ENCODE measurements around the gene TRIM49D2.
"Not testable (repeated sequence)": the region's sequence is repeated elsewhere in the genome, so short reads cannot be mapped to it uniquely, and the experiment has no call there.

Gene TRIM49D2

GRCh38 chr11:89923764-89924163 lies at the start of gene TRIM49D2:
Gene TRIM49D2, plus strand, starts transcription at chr11:89924064. Its CDS starts 2,698 bp downstream, at chr11:89926762.
- DNase-seq (ENCODE audit: low read depth in 2 of 2) = not testable (repeated sequence)

DNA sequence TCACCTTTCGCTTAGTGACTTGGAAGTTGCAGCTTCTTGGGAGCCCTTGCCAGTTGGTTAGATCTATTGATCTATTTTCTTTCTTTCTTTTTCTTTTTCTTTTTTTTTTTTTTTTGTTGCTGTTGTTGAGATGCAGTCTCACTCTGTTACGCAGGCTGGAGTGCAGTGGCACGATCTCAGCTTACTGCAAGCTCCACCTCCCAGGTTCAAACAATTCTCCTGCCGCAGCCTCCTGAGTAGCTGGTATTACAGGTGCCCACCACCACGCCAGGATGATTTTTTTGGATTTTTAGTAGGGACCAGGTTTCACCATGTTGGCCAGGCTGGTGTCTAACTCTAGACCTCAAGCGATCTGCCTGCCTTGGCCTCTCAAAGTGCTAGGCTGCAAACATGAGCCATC lies 46.4 kb upstream of the TRIM49D2 start:
- DNase-seq (ENCODE audit: low read depth in 2 of 2) = not testable (repeated sequence)

DNA sequence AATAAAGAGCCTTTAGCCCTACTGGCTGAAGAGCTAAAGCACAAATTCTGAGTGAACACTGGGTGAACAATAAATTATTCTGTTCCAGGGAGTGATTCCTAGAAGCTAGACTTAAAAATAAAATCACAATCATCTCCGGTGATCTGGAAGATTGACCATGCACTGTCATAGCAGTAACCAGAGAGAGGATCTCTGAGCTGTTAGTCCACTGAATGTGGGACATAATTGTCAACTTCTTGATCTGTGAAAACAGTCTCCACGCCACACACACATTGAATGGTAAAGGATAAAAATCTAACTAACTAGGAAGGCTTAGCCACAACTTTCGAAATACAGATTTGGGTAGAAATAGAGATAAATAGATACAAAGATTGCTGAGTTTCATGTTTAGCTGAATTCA lies 30.6 kb upstream of the TRIM49D2 start:
- DNase-seq (ENCODE audit: low read depth in 2 of 2) = not testable (repeated sequence)

- DNase-seq (ENCODE audit: low read depth in 2 of 2) = not testable (repeated sequence)
Measured at GRCh38 chr11:89900809-89901208, 23.1 kb upstream of the TRIM49D2 start.

GRCh38 chr11:89922195-89922660 lies 1.6 kb upstream of the TRIM49D2 start, which contains the start of gene TRIM49D1:
Gene TRIM49D1, minus strand, starts transcription at chr11:89922245. Its CDS starts 4,535 bp downstream, at chr11:89917710.
- DNase-seq (ENCODE audit: low read depth in 2 of 2) = no peak

DNA sequence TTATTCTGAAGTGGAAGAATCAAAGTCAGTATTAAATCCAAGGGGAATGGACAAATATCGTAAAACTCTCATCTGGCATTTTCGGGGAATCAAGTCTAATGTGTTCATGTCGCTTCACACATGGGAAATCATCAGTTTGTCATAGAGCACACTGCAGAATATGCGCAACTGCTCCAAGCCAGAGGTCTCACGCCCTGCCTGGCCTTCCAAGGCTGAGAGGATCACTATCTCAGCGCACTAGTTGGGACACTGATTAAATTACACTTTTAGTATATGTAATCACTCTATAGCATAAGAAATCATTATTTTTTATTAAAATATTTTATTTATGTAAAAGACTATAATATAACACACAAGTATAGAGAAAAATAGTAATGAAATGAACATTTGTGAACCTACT lies 37.0 kb downstream of the TRIM49D2 start:
- DNase-seq (ENCODE audit: low read depth in 2 of 2) = not testable (repeated sequence)

DNA sequence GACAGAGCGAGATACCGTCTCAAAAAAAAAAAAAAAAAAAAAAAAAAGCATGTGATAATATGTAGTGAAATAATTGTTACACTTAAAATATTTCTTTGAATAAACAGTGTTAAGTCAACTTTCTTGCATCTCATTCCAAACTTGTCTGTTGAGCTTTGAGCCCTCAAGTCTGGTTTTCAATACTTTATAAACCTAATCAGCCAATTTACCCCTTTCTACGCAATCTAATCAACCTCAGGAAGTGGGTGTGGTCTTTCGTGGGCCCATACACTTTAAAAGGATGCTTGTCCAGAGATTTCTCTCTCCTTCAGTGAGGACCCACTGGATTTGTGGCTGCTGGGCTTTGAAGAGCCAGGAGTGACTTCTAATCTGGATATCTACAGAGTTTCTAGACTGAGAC lies 41.9 kb downstream of the TRIM49D2 start, which contains the start of gene TRIM64:
Gene TRIM64 (plus strand): TSS at position 301 of the 400 bp plus-strand sequence. CDS start 2,467 bp downstream, outside the sequence.
- not testable (repeated sequence) for DNase-seq (ENCODE audit: low read depth in 2 of 2)

Data from activated CD8-positive, alpha-beta memory T cell treated with anti-CD3 and anti-CD28 coated beads for 4 hours (primary cell).